Measurements from ENCODE around the gene BROX. TPM values are rescaled to one million over a fixed set of nuclear protein-coding genes. Genes with fewer than 3 reads are reported as not detected.
"Not testable (repeated sequence)": the region's sequence is repeated elsewhere in the genome, so short reads cannot be mapped to it uniquely, and the experiment has no call there.

BROX gene
- polyA plus RNA-seq, 3 donors: 40.2 to 51.8 (median 49.1) TPM

GRCh38 chr1:222711319-222712252 is 778 bp upstream of the BROX start:
- peak in 9 of 11 donors; percentile 35 to 54 (median 47) for DNase-seq (ENCODE audit: extremely low read depth in 1 of 11, low read depth in 9 of 11, low spot score in 4 of 11)

- DNase-seq (ENCODE audit: extremely low read depth in 1 of 11, low read depth in 9 of 11, low spot score in 4 of 11): peak; percentile 84 to 96 (median 92)
Observed at GRCh38 chr1:222713091-222713961, 962 bp downstream of the BROX start.

- DNase-seq (ENCODE audit: extremely low read depth in 1 of 11, low read depth in 9 of 11, low spot score in 4 of 11): no peak
Observed at GRCh38 chr1:222716393-222716792, 4.0 kb downstream of the BROX start.

DNA sequence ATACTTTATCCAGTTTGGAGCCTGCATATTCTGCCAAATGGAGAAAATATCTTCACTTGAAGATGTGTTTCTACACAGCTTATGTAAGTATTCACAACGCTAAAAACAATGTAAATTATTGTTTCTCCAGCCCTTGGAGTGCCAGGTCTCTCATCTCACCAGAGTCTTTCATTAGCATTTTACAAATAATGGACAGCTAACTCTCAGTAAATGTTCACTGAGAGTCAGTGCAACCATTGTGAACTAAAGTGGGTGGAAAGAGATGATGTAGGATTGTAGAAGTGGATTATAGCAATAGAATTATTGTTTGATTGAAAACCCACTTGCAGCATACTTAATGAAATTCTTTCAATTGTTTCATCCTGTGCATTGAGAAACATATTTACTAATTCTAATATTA is 16.4 kb downstream of the BROX start:
- DNase-seq (ENCODE audit: extremely low read depth in 1 of 11, low read depth in 9 of 11, low spot score in 4 of 11): no peak

DNA sequence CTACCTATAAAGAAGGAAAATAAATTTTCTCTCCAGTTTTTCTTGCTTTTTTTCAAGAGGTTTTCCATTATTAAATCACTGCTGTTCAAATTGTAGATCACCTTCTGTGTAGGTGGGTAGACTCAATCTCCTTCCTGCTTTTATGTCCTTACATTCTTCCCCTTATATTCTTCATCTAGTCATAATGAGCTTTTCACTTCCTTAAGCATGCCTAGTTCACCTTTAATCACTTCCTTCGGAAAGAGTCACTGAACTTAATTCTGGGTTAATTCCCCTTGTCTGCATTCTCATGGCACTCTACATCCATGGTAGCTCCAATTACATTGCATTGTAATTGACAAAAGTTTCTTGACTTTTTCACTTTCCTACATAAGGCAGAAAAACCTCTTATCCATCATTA is 18.5 kb downstream of the BROX start:
- no peak for DNase-seq (ENCODE audit: extremely low read depth in 1 of 11, low read depth in 9 of 11, low spot score in 4 of 11)

DNA sequence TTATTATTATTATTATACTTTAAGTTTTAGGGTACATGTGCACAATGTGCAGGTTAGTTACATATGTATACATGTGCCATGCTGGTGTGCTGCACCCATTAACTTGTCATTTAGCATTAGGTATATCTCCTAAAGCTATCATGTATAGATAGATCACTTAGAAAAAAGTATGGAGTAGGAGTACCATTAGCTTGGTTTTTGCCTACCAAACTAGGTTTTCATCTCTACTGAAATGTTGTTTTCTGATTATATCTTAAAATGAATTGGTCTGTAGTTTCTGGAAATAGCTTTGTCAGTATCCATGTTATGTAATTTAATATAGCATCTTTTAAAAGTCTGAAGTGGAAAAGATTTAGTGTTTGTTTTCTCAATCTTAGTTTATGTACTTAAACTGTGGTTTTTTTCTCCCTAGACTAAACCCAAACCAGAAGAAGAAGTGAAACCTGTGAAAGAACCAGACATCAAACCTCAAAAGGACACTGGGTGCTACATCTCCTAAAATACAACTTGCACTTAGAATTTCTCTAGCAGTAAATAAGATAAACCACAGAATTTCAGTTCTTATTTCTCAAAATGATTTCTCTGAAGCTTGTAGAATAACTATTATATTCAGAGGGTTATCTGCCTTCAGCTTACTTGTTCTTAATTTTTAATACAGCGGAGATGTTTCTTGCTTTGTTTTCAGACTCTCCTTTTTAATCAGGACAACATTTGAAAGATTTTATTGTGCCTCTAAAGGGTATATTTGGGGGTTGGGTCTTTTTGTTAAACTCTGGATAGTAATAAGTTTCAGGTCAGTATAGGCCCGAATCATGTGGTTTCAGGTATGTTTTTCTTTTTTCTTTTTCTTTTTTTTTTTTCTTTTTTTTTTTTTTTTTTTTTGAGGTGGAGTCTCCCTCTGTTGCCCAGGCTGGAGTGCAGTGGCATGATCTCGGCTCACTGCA is 20.1 kb downstream of the BROX start:
- DNase-seq (ENCODE audit: extremely low read depth in 1 of 11, low read depth in 9 of 11, low spot score in 4 of 11): no peak

DNA sequence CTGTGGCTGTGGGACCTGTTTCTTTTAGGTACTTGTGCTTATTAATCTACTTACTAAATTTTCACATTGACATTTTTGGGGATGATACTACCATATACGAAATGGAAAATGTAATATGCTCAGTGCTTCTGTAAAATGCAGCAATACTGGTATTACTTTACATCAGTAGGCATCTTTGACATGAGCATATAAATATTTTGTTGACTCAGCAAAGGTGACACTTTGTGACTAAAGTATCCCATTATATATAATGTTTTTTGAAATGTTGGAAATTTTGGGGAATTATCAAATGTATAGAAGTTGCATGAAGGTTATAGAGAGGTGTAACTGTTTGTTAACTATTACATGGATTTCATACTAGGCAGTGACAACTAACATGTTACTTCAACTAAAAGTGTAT is 22.4 kb downstream of the BROX start:
- DNase-seq (ENCODE audit: extremely low read depth in 1 of 11, low read depth in 9 of 11, low spot score in 4 of 11): no peak

DNA sequence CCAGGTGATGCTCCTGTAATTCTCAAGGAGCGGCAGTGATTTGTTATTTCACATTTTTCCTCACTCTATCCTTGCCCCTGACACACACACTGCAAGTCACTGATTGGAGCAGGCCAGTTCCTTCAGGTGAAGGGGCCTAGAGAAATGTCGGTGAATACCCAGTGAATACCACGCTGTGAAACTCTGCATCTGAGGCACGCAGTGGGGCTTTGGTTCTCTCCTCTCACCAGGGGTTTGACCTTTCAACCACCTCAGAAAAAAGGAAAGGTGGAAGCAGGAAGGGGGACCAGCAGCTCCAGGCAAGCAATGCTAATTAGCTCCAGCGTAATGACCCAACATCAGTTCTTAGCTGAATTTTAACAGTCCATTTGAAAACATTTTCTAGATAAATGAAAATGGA is 24.1 kb downstream of the BROX start:
- no peak for DNase-seq (ENCODE audit: extremely low read depth in 1 of 11, low read depth in 9 of 11, low spot score in 4 of 11)

DNA sequence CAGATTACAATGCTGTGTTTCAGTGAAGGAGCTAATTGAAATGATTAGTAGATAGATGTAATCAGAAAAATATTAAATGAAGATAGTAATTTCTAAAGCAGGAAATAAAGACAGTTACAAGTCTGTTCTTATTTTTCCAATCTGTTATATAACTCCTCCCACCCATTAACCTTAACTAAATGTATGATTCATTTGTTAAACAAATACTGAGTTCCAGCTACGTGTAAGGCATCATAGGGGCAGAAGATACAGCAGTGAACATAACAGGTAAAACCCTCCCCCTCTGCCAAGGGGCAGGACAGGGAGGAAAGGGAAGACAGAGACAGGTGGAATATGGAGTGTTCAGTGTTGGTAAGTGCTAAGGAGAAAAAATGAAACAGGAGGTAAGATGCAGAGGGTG is 24.6 kb downstream of the BROX start, which contains the start of gene FAM177B:
TSS of gene FAM177B (plus strand) at position 231 of the 400 bp plus-strand sequence. CDS start 9,344 bp downstream, outside the sequence.
- DNase-seq (ENCODE audit: extremely low read depth in 1 of 11, low read depth in 9 of 11, low spot score in 4 of 11): no peak

- DNase-seq (ENCODE audit: extremely low read depth in 1 of 11, low read depth in 9 of 11, low spot score in 4 of 11): no peak
Observed at GRCh38 chr1:222739465-222739864, 27.1 kb downstream of the BROX start.

- no peak for DNase-seq (ENCODE audit: extremely low read depth in 1 of 11, low read depth in 9 of 11, low spot score in 4 of 11)
Observed at GRCh38 chr1:222739929-222740328, 27.6 kb downstream of the BROX start.

- DNase-seq (ENCODE audit: extremely low read depth in 1 of 11, low read depth in 9 of 11, low spot score in 4 of 11): not testable (repeated sequence)
Observed at GRCh38 chr1:222741630-222742457, 29.5 kb downstream of the BROX start.

- no peak for DNase-seq (ENCODE audit: extremely low read depth in 1 of 11, low read depth in 9 of 11, low spot score in 4 of 11)
Observed at GRCh38 chr1:222749927-222750326, 37.6 kb downstream of the BROX start.

DNA sequence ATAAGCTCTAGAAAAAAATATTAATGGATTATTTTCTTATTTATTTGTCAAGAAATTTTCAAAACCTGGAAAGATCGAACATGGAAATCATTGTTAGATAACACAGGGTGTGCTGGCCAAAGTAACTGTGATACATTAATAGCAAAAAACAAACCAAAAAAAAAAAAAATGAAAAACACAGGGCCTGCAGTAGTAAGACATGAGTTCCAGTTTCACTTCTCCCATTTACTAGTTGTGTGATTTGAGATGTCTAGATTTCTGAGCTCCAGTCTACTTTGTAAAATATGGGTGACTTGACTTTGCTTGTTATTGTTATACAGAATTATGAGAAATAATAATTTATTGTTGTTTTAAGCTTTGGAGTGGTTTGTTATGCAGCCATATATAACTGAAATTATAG is 38.3 kb downstream of the BROX start:
- no peak for DNase-seq (ENCODE audit: extremely low read depth in 1 of 11, low read depth in 9 of 11, low spot score in 4 of 11)

- DNase-seq (ENCODE audit: extremely low read depth in 1 of 11, low read depth in 9 of 11, low spot score in 4 of 11): no peak
Observed at GRCh38 chr1:222751255-222751654, 38.9 kb downstream of the BROX start.

GRCh38 chr1:222754366-222755139 is 42.2 kb downstream of the BROX start:
- DNase-seq (ENCODE audit: extremely low read depth in 1 of 11, low read depth in 9 of 11, low spot score in 4 of 11): peak in 1 of 11 donors; percentile 20

- no peak for DNase-seq (ENCODE audit: extremely low read depth in 1 of 11, low read depth in 9 of 11, low spot score in 4 of 11)
Observed at GRCh38 chr1:222757646-222758268, 45.4 kb downstream of the BROX start.

Measured in renal cortex interstitium (tissue), 11 donors.